Tibial nerve (tissue), 4 donors: ENCODE measurements around the gene MIX23. TPM values are rescaled to one million over a fixed set of nuclear protein-coding genes. Genes with fewer than 3 reads are reported as not detected.

Experiments used
- DNase-seq, 2 donors: peaks; one replicate each; pipeline ENCODE4 v3.0.0-alpha.2; 2019; ENCODE audit warnings: low spot score in 2 of 2
- H3K27ac ChIP-seq, 4 donors: fragments of 200-600 bp; sonication (generic) in 3 of 4; one replicate each; pipeline ENCODE4 v1.5.1; 2017 to 2019; ENCODE audit warnings: mild to moderate bottlenecking in 1 of 4
- H3K27me3 ChIP-seq, 2 donors: fragments of 200-600 bp; sonication (generic) in 1 of 2; one replicate each; pipeline versions ENCODE4 v1.5.1 to v1.6.0; 2017 to 2019
- H3K36me3 ChIP-seq, 3 donors: fragments of 200-600 bp; sonication (generic); one replicate each; pipeline ENCODE4 v1.5.1; 2018 to 2019
- H3K4me1 ChIP-seq, 4 donors: fragments of 200-600 bp; sonication (generic) in 3 of 4; one replicate each; pipeline ENCODE4 v1.5.1; 2017 to 2019
- H3K4me3 ChIP-seq, 4 donors: fragments of 200-600 bp; sonication (generic) in 3 of 4; one replicate each; pipeline ENCODE4 v1.5.1; 2017 to 2019; ENCODE audit warnings: mild to moderate bottlenecking in 1 of 4, moderate library complexity in 1 of 4
- H3K9me3 ChIP-seq, 4 donors: fragments of 200-600 bp; sonication (generic) in 3 of 4; one replicate each; pipeline ENCODE4 v1.5.1; 2017 to 2019
- EP300 ChIP-seq, 2 donors: sonication (generic); formaldehyde crosslinking; IDR thresholded peaks; one replicate each; pipeline ENCODE4 v1.6.1; 2017; ENCODE audit warnings: antibody characterized with exemption in 2 of 2, mild to moderate bottlenecking in 1 of 2
- POLR2A ChIP-seq, 2 donors: fragments of 450-650 bp; IDR thresholded peaks; one replicate each; pipeline ENCODE4 v1.6.1; 2017; ENCODE audit warnings: antibody characterized with exemption in 2 of 2, mild to moderate bottlenecking in 2 of 2, moderate library complexity in 2 of 2
- WGBS, 2 donors: methylation state at CpG; one replicate each; pipeline ENCODE4 v1.1.5; 2018; 5-methylcytosine and 5-hydroxymethylcytosine counted together
- total RNA-seq, 4 donors: library from RNA; depleted of rRNA; stranded (reverse); fragments of >200 nt; gene quantifications; one replicate each; pipeline ENCODE4 v1.1.0, GENCODE V29; 2016
- TF ChIP-seq, protein P1 (sequence below), 5 experiments: fragments of 200-600 bp in 3 of 5; fragments of 450-650 bp in 2 of 5; sonication (generic) in 3 of 5; IDR thresholded peaks; one replicate each; pipeline ENCODE4 v1.5.1; 2016 to 2019; ENCODE audit warnings: antibody characterized with exemption in 5 of 5, mild to moderate bottlenecking in 3 of 5, moderate library complexity in 2 of 5

MIX23 gene
- total RNA-seq, 4 donors from 2014 or later, result 5.7 to 19.2 (median 13.5) TPM

DNA sequence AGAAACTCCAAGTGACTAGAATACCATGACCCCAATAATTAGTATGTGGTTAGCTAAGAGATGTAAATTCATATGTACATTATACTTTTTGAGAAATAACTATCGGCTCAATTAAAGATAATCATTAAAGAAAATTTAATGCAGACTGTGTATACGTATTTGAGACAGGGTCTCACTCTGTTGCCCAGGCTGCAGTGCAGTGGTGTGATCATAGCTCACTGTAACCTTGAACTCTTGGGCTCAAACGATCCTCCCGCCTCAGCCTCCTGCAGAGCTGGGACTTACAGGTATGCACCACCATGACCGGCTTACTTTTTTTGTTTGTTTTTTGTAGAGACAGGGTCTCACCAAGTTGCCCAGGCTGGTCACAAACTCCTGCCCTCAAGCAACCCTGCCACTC, 66.7 kb downstream of the MIX23 start:
- no peak for DNase-seq
- 77 to 86% methylated on average over 5 of the region's 5 CpGs for WGBS, 2 donors
- no peaks in the 10 kb centered on the region for H3K27me3 ChIP-seq
- no peaks in the 10 kb centered on the region for H3K4me1 ChIP-seq
- H3K27ac ChIP-seq, result no peak overlapping the region
- TF ChIP-seq, protein P1, sequence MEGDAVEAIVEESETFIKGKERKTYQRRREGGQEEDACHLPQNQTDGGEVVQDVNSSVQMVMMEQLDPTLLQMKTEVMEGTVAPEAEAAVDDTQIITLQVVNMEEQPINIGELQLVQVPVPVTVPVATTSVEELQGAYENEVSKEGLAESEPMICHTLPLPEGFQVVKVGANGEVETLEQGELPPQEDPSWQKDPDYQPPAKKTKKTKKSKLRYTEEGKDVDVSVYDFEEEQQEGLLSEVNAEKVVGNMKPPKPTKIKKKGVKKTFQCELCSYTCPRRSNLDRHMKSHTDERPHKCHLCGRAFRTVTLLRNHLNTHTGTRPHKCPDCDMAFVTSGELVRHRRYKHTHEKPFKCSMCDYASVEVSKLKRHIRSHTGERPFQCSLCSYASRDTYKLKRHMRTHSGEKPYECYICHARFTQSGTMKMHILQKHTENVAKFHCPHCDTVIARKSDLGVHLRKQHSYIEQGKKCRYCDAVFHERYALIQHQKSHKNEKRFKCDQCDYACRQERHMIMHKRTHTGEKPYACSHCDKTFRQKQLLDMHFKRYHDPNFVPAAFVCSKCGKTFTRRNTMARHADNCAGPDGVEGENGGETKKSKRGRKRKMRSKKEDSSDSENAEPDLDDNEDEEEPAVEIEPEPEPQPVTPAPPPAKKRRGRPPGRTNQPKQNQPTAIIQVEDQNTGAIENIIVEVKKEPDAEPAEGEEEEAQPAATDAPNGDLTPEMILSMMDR (IDR thresholded peaks at IDR 0.05), result no peak
- TF ChIP-seq EP300 (IDR thresholded peaks at IDR 0.05), result no peak
- TF ChIP-seq POLR2A (IDR thresholded peaks at IDR 0.05), result no peak
- peaks cover 0 to 16% (median 0%) of the 10 kb centered on the region in 4 donors for H3K9me3 ChIP-seq
- no peaks in the 10 kb centered on the region for H3K36me3 ChIP-seq
- no peak overlapping the region for H3K4me3 ChIP-seq

DNA sequence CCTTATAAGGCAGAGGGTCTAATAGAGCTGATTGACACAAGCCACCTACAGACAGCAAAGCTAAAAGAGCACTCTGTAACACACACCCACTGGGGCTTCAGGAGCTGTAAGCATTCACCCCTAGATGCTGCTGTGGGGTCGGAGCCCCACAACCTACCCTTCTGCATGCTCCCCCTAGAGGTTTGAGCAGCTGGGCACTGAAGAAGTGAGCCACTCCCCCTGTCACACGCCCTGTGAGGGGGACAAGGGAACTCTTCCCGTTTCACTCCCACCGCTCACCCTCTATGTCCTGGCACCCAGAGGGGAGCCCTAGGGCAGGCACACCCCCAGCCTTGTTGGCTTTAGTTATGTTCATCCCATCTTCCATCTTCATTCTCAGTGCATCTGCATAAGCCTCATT, 67.4 kb downstream of the MIX23 start:
- DNase-seq, result no peak
- 39 to 41% methylated on average over 4 of the region's 4 CpGs for WGBS, 2 donors
- Histone ChIP-seq H3K27me3 (no peaks in the 10 kb centered on the region), H3K4me1 (no peaks in the 10 kb centered on the region), H3K4me3 (no peak overlapping the region), H3K9me3 (peaks cover 0 to 11% (median 0%) of the 10 kb centered on the region in 4 donors), H3K27ac (no peak overlapping the region), H3K36me3 (no peaks in the 10 kb centered on the region)
- TF ChIP-seq POLR2A (IDR thresholded peaks at IDR 0.05) (no peak), EP300 (IDR thresholded peaks at IDR 0.05) (no peak)
- TF ChIP-seq, protein P1 (IDR thresholded peaks at IDR 0.05), result no peak

DNA sequence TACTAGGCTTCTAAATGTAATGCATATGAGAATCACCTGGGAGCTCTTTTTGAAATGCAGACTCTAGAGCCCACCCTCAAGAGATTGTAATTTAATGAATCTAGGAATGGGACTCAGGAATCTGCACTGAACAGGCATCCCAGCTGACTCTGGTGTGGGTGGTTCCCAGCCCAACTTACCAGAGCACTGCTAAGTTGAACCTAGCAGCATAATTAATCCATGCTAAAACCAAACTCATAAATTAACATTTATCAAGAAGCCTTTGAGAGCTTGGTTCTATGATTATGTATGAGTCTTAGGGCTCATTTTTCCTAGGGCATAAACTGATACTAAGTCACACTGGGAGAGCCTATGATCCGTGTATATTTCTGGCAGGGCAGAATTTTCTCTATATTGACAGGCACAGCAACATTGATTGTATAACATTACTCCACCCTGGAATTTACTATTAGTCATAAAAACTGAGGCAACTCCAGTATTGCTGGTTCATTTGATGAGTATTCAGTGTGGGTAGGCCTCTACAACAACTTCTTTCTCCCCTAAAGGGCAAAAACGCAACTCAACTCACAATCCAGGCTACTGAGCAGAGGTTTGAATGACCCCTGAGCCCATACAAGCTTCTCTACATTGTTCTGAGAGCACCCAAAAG, 68.7 kb downstream of the MIX23 start:
- Histone ChIP-seq H3K27me3 (no peaks in the 10 kb centered on the region), H3K27ac (no peak overlapping the region), H3K4me3 (no peak overlapping the region), H3K36me3 (no peaks in the 10 kb centered on the region), H3K4me1 (no peaks in the 10 kb centered on the region), H3K9me3 (peaks cover 0 to 3% (median 0%) of the 10 kb centered on the region in 4 donors)
- no peak for TF ChIP-seq POLR2A (IDR thresholded peaks at IDR 0.05)
- TF ChIP-seq EP300 (IDR thresholded peaks at IDR 0.05), result no peak
- TF ChIP-seq, protein P1 (IDR thresholded peaks at IDR 0.05), result no peak
- DNase-seq, result no peak
- WGBS, 2 donors, result 34 to 38% methylated on average over 2 of the region's 2 CpGs

DNA sequence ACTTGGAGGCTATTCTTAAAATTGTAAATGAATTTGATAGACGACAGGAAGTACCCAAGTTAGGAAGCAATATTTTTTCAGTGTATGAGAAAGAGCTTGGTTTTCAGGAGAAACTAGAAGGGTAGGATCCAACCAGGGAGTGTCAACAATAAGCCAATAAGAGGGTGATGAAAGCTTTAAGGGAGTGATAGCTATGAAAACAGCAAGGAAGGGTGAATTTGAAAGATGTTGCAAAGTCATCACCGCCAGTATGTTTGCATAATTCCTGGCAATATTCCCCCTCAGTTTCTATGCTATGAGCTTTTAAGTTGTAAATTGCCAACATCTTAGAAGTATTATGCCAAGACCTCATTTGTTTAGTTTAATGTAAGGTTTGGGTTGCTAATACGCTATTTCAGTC, 69.8 kb downstream of the MIX23 start:
- no peak for TF ChIP-seq EP300 (IDR thresholded peaks at IDR 0.05)
- TF ChIP-seq, protein P1 (IDR thresholded peaks at IDR 0.05), result no peak
- TF ChIP-seq POLR2A (IDR thresholded peaks at IDR 0.05), result no peak
- DNase-seq, result no peak

DNA sequence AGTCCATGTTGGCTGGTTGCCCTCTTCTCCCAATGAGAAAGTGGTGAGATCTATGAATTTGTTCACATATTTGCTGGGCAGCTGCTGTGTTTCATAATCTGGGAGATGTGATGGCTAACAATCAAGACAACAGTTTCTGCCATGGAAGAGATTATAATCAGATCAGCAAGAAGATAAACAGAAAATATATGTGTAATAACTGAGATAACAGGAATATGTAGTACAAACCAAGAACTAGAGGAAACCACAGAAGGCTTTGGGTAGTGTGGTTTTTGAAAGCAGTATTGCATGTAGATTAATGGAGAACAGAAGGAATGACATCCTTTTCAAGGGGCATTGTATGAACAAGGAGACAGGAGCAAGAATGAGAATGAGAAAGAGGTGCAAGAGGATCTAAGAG, 70.2 kb downstream of the MIX23 start:
- Histone ChIP-seq H3K36me3 (no peaks in the 10 kb centered on the region), H3K27ac (no peak overlapping the region), H3K9me3 (no peaks in the 10 kb centered on the region), H3K4me3 (no peak overlapping the region), H3K4me1 (no peaks in the 10 kb centered on the region), H3K27me3 (no peaks in the 10 kb centered on the region)
- TF ChIP-seq EP300 (IDR thresholded peaks at IDR 0.05) (no peak), POLR2A (IDR thresholded peaks at IDR 0.05) (no peak)
- TF ChIP-seq, protein P1 (IDR thresholded peaks at IDR 0.05), result no peak
- DNase-seq, result no peak

More for the DNA sequence above, 69.8 kb downstream of the MIX23 start:
- H3K36me3 ChIP-seq, result no peaks in the 10 kb centered on the region
- H3K4me1 ChIP-seq, result no peaks in the 10 kb centered on the region
- H3K27ac ChIP-seq, result no peak overlapping the region
- no peak overlapping the region for H3K4me3 ChIP-seq
- WGBS, 2 donors, result 71 to 76% methylated on average over 3 of the region's 3 CpGs
- H3K9me3 ChIP-seq, result no peaks in the 10 kb centered on the region
- no peaks in the 10 kb centered on the region for H3K27me3 ChIP-seq
